Ovary (tissue), 3 donors: Measurements from ENCODE around the gene MCF2L.

Source experiments
- POLR2A ChIP-seq: fragments of 450-650 bp; IDR thresholded peaks from one replicate; pipeline ENCODE4 v1.6.1; 2017; ENCODE audit warnings: antibody characterized with exemption, mild to moderate bottlenecking, moderate library complexity
- TF ChIP-seq, protein P1 (sequence below), 3 donors: fragments of 450-650 bp in 2 of 3; fragments of 200-600 bp in 1 of 3; IDR thresholded peaks; one replicate each; pipeline versions ENCODE4 v1.5.1 to v1.8.0; 2016 to 2022; ENCODE audit warnings: antibody characterized with exemption in 3 of 3, mild to moderate bottlenecking in 1 of 3
- donor health status: DM: no; HTN: no; CAD: no.

- TF ChIP-seq, protein P1, sequence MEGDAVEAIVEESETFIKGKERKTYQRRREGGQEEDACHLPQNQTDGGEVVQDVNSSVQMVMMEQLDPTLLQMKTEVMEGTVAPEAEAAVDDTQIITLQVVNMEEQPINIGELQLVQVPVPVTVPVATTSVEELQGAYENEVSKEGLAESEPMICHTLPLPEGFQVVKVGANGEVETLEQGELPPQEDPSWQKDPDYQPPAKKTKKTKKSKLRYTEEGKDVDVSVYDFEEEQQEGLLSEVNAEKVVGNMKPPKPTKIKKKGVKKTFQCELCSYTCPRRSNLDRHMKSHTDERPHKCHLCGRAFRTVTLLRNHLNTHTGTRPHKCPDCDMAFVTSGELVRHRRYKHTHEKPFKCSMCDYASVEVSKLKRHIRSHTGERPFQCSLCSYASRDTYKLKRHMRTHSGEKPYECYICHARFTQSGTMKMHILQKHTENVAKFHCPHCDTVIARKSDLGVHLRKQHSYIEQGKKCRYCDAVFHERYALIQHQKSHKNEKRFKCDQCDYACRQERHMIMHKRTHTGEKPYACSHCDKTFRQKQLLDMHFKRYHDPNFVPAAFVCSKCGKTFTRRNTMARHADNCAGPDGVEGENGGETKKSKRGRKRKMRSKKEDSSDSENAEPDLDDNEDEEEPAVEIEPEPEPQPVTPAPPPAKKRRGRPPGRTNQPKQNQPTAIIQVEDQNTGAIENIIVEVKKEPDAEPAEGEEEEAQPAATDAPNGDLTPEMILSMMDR (IDR thresholded peaks at IDR 0.05): no peak
- no peak for TF ChIP-seq POLR2A
These were observed 37.6 kb downstream of the MCF2L start for GRCh38 chr13:113006660-113007059.
